ENCODE results near the gene HOMEZ. TPM values are rescaled to one million over a fixed set of nuclear protein-coding genes. Genes with fewer than 3 reads are reported as not detected.

The HOMEZ gene
- total and polyA plus RNA-seq, 2 experiments from 2014 or later = 5.3 to 7.9 TPM

GRCh38 chr14:23249824-23250223, 36.1 kb downstream of the HOMEZ start:
- no peak overlapping the region for H3K4me2 ChIP-seq
- H4K20me1 ChIP-seq (replicated peaks; ENCODE audit: insufficient read depth) = no peaks in the 10 kb centered on the region
- H2AFZ ChIP-seq = no peak overlapping the region
- no peaks in the 10 kb centered on the region for H3K79me2 ChIP-seq (replicated peaks; ENCODE audit: insufficient read depth)
- ATAC-seq = no peak
- no peak for DNase-seq (ENCODE audit: low spot score)
- no peak overlapping the region for H3K4me3 Mint-ChIP-seq
- peak overlapping the region; percentile 84; the same call in 1 of the 2 replicates for H3K27ac ChIP-seq (ENCODE audit: low read depth)
- H3K9me3 Mint-ChIP-seq = no peaks in the 10 kb centered on the region
- no peaks in the 10 kb centered on the region for H3K9me2 ChIP-seq (ENCODE audit: insufficient read depth)
- H3K27me3 Mint-ChIP-seq (ENCODE audit: insufficient read depth, low read depth, poor library complexity) = peaks cover 3% of the 10 kb centered on the region
- TF ChIP-seq STAT1 (IDR thresholded peaks at IDR 0.05; ENCODE audit: unreplicated experiment) (no peak), ZNF114 (CRISPR knock-in tag; IDR thresholded peaks at IDR 0.05) (no peak), ZNF331 (CRISPR knock-in tag; IDR thresholded peaks at IDR 0.05; ENCODE audit: low read depth) (no peak), EZH2phosphoT487 (IDR thresholded peaks at IDR 0.05; ENCODE audit: unreplicated experiment) (no peak), CTCF (conservative IDR thresholded peaks at IDR 0.05; ENCODE audit: low read depth in 2 of 2) (no peak), NANOG (IDR thresholded peaks at IDR 0.05; ENCODE audit: borderline replicate concordance) (no peak), EZH2 (IDR thresholded peaks at IDR 0.05; ENCODE audit: low read depth, unreplicated experiment) (no peak), POLR2AphosphoS5 (IDR thresholded peaks at IDR 0.05; ENCODE audit: low read depth) (no peak), ZNF462 (CRISPR knock-in tag; IDR thresholded peaks at IDR 0.05) (no peak), CREB1 (CRISPR knock-in tag; IDR thresholded peaks at IDR 0.05; ENCODE audit: low read depth) (no peak), JUNB (IDR thresholded peaks at IDR 0.05; ENCODE audit: unreplicated experiment) (no peak), REST (IDR thresholded peaks at IDR 0.05; ENCODE audit: unreplicated experiment) (no peak), ETS1 (IDR thresholded peaks at IDR 0.05) (no peak)
- no peak overlapping the region for H3K4me3 ChIP-seq
- H3K27me3 ChIP-seq (ENCODE audit: insufficient read depth) = no peaks in the 10 kb centered on the region
- H3K4me1 Mint-ChIP-seq = peaks cover 38% of the 10 kb centered on the region
- no peaks in the 10 kb centered on the region for H3K36me3 Mint-ChIP-seq (ENCODE audit: low read depth)
- H3K36me3 ChIP-seq (ENCODE audit: insufficient read depth) = no peaks in the 10 kb centered on the region
- H3K27ac Mint-ChIP-seq = peak overlapping the region; percentile 0; the same call in 1 of the 2 replicates
- peaks cover 33% of the 10 kb centered on the region for H3K4me1 ChIP-seq (ENCODE audit: insufficient read depth)
- no peaks in the 10 kb centered on the region for H3F3A ChIP-seq (replicated peaks; ENCODE audit: low read depth)
